IPS DF 19.7 (cell line): ENCODE results near the gene FBL.

Source experiments
- DNase-seq: peaks from one replicate; pipeline ENCODE4 v3.0.0-alpha.2; 2013; ENCODE audit warnings: low read depth, low spot score

FBL gene

DNA sequence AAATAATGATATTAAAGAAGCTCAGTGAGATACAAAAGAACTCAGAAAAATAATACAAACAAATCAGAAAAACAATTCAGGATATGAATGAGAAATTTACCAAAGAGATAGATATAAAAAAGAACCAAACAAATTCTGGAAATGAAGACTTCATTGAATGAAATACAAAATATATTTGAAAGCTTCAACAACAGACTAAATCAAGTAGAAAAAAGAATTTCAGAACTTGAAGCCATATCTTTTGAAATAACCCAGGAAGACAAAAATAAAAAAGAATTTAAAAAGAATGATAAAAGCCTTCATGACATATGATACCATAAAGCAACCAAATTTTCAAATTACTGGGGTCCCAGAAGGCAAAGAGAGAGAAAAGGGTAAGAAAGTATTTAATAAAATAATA is 57.9 kb downstream of the FBL start:
- no peak for DNase-seq
